GM19099 (cell line): Measurements from ENCODE around the gene CRHR1.

Source experiments
- POLR2A ChIP-seq: IDR thresholded peaks from 3 replicates; pipeline ENCODE4 v1.6.1; 2011; ENCODE audit warnings: low read depth; ENCODE audit not compliant: insufficient read length; ENCODE audit errors: extremely low read depth

The CRHR1 gene

DNA sequence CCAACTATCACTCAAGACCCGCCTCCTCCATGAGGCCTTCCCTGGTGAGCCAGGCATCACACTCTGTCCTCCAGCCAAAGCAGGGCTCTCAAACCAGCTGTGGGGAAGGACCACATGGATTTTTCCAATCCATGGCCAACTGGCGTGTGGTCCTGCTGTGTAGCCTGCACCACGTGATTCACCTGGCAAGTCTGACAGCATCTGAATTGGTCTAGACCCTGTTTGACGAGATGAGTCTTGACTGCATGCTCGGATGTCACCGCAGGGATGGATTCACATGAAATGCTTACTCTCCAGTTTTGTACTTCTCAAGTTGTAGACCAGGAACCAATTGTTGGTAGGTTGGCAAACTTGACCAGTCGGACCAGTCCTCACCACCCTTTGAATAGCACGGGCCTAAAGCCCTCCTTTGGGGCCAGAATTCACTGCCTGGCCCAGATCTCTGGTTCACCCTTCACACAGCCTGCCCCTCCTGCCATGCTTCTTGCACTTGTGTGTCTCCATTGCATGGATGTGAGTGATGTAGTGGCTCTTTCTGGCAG, 9.9 kb downstream of the CRHR1 start:
- TF ChIP-seq POLR2A: no peak

DNA sequence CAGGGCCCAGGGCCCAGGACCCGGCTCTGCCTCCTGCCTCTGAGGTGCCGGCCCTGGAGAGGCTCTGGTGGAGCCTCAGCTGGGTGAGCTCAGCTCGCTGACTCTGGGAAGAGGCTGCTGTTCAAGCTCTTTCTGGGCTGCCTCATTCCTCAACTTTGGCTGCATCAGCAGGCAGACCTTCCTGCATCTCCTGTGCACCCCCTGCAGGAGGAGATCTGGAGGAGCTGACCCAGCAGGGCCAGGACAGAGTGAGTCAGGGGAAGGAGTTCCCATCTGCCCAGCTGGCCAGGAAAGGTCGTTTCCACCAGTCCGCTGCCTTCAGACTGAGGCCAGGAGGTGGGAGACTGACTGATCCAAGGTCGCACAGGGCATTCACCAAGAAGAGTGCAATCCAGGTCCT, 10.7 kb downstream of the CRHR1 start:
- no peak for TF ChIP-seq POLR2A

DNA sequence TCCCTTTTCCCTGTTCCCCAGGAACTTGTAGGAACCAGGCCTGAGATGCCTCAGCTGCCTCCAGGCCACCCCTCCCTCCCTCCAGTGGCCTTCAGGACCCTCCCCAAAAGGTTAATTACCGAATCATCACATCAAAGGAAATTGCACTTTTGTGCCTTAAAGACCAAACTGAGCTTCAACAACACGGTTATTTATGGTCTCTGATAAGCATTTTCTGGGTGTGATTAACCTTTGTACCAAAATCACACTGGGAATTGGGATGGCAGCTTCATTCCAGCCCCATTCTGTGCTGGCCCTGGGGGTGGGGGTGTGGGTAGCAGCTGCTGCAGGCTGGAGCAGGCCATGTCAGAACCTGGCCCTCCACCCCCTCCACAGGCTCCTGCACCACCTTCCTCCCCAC, 16.7 kb downstream of the CRHR1 start:
- no peak for TF ChIP-seq POLR2A

DNA sequence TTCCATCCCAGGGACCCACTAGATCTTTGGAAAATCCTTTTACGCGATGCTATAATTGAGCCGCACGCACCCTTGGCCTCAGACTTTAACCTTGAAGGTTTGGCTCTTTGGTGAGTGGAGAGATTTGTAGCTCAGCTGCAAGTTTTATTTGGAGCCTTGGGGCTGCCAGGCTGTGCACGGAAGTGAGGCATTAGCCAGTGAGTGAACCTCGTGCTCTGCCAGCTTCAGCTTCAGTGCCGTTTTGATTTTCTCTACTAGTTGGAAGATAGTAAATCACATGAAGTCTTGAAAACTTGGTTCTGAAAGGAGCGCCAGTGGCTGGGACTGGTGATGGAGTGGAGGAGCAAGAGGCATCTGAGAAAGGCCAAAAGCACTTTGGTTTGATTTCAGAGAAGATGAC, 17.3 kb downstream of the CRHR1 start:
- TF ChIP-seq POLR2A: no peak

DNA sequence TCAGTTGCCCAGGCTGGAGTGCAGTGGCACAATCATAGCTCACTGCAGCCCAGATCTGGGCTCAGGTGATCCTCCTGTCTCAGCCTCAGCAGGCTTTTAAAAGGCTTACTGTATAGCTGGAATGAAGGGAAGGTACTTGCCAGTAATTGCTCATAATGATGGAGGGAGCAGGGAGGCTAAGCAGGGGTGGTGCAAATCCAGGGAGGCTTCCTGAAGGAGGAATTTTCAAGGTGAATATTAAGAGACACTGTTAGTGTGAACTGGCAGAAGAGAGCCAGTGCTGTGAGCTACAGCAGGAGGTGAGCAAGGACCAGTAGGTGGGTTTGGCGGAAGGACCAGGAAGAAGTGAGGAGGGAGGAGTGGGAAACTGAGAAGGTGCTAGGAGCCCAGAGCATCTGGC, 24.7 kb downstream of the CRHR1 start:
- no peak for TF ChIP-seq POLR2A

DNA sequence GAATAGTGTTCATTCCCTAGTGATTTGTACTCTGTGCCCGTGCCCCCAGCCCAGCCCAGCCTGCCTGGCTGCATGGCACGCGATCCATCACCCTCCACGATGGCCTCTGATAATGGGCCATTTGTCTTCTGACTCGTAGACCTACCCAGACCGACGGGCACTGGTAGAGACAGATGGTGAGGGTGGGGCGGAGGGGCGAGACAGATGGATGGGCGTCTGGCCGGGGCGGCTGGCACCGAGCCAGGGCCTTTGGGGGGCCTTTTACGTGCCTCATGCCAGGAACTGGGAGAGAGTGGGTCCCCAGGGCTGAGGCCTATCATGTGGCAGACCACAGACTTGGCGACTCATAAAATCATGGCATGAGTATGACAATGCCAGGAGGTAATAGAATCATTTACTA, 25.4 kb downstream of the CRHR1 start:
- no peak for TF ChIP-seq POLR2A

DNA sequence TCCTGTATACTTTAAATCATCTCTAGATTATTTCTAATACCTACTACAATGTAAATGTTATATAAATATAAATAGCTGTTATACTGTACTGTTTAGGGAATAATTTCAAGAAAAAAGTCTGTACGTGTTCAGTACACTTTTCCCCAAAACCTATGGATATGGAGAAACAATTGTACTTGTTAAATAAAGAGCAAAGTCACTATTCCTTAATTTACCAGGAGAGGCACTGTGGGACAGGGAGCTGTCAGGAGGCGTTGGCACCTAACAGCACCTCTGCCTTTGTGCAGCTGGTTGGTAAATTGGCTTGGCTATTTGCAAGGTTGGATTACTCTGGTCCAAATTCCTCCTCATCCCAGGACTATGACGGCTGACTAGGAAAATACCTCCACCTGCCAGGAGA, 28.0 kb downstream of the CRHR1 start:
- no peak for TF ChIP-seq POLR2A

DNA sequence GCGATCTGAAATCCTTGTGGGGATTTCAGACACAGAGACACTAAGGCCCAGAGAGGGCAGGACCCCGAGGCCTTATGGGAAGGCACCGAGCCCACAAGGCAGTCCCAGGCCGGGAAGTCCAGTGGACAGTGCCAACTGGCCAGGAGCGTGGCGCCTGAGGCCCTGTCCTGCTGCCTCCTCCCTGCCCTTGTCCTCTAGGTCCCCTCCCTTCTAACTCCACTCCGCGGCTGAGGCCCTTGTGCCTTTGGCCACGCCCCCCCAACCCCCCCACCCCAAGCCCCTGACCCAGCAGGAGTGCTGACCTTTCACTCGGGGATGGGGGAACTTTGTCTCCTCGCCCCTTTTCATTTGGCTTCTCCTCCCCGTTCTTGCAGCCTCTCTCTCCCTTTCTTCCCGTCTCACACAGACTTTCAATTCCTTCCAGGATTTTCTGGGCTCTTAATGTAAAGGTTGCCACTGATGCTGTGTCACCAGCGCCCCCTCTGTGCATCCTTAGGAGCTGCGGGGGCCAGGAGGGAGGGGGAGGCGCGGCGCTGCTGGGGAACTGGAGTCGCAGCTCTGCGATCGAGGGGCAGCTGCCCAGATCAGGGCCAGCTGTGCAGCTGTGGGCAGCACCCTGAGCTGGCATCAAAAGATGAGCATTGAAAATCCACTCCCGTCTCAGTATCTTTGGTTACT, 29.1 kb downstream of the CRHR1 start:
- TF ChIP-seq POLR2A: no peak

DNA sequence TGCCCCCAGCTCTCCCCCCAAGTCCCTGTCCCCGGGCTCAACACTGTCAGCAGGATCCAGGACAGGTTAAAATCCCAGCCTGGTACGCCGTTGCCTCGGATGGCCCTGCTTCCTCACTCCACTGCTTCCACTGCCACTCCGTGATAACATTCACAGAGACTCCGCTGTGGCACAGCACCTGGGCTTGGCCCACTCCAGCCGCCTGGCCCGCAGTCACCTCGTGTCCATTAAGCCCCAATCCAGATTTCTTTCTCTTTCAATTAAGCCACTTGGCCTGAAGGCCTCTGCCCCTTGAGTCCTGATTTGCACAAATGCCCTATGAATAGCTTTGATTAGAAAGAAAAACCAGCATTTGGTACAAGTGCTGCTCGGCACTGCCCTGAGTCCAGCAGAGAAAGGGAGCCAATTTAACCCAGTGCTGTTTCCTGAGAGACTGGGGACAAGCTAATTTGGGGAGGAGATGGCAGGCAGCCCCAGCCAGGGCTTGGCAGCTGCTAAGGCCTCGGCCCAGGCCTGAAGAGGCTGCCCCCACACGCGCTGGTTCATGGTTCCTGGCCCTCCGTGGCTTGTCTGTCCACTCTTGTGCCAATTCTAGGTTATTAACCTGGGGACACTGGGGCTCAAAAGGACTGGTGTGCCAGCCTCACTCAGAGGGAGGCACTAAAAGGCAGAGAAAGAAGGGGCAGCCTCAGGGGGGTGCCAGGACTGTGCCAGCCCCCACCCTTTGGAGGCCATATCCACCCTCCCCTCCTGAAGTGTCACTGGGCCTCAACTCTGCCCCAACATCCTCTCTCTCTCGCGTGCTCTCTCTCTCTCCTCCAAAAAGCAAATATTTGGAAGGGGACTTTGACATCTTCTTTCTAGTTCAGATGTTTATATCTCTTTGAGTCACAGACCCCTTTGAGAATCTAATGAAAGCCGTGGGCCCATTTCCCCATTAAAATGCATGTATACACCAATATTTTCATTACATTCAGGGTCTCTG, 30.8 kb downstream of the CRHR1 start:
- TF ChIP-seq POLR2A: no peak

DNA sequence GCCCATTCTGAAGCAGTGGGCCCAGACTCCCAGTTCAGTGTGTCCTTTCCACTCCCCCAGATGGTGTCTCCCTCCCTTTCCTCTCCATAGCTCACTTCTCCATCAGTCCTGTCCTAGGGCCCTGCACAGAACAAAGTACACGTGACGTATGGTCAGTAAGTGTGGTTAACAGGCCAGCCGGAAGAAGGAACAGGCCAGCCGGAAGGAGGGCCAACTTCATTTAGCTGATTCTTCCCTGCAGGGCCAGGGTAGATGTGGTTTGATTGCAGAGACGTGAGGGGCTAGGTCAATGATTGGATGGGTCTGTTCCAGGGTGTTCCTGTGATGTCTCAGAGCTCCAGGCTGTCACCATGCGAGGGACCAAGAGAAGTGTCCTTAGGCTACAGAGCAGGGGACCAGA, 31.6 kb downstream of the CRHR1 start:
- TF ChIP-seq POLR2A: no peak

DNA sequence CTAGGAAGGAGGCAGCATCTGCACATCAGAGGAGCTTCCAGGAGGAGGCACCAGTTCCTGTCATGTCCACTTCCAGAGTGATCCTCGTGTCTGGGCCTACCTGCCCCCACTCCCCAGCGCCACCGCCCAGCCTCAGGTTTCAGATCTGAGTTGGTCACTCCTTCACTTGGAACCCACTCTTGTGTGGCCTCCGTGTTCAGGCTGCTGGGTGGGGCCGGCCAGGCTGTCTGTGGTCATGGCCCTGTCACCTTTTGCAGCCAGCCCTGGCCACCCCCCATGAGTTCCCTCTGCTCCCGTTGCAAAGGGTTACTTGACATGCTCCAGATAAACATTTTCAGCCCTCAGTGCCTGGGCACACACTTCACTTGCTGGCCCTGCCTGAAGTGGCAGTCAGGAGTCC, 33.9 kb downstream of the CRHR1 start:
- no peak for TF ChIP-seq POLR2A

DNA sequence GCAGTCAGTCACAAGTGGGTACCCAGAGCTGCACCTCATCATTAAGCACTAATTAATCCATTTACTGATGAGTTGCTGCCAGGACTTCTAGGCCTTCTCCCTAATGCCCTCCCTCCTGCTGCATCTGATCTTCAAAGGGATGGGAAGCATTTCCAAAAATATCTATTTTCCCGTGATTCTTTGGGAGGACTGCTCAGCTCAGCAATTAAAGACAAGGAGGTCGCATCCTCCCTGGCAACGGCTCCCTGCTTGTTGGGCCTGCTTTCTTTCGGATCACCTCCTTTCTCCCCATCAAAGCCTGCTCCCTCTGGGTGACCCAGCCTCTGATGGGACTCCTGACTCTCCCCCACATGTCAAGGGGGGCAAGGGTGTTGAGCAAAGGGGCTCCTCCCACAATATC, 34.6 kb downstream of the CRHR1 start:
- no peak for TF ChIP-seq POLR2A

DNA sequence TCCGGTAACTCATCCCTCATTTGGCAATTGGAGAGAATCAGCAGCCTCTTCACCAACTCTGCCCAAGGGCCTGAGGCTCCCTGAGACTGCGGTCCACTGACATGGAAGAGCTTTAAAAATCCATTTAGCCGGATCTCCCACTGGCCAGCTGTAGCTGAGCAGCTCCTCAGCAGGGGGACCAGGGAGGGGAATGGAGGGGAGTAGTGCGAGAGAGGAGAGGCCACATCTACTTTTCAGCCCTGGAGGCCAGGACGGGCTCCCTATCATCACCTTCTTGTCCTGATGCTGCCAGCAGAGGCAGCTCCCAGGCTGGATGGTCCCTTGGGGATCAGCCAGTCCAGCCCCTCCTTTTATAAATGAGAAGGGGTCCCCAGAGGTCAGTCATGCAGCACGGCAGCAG, 35.5 kb downstream of the CRHR1 start:
- no peak for TF ChIP-seq POLR2A

DNA sequence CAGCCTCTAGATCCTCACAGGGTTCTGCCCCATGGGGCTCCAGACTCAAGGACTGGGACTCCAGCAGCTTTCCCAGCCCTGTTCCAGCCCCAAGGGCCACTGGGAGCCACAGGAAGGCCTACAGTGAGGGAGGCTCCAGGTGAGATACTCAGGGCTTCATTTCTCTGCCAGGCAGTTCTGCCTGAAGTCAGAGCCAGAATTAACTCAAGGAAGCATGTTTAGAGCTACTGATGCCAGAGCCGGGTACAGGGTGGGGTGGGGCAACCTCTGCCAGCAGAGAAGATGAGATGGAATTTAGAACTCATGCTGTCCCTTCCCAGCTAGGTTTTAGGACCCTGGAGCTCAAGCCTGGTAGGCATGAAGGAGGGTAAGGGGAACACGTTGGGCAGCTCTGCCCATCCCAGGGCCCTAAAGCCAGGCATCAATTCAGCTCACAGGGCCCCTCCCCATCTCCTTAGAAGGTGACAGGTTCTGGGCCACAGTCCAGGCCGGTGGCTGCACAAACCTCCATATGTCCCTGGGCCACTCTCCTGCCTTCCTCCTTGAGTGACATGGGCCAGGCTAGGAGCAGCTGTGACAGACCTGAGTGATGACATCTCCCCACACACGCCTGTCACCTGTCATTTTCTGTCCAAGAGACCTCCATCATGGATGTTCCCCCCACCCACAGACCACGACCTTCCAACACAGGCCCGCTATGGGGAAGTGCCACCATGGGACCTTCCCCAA, 36.1 kb downstream of the CRHR1 start:
- TF ChIP-seq POLR2A: no peak

DNA sequence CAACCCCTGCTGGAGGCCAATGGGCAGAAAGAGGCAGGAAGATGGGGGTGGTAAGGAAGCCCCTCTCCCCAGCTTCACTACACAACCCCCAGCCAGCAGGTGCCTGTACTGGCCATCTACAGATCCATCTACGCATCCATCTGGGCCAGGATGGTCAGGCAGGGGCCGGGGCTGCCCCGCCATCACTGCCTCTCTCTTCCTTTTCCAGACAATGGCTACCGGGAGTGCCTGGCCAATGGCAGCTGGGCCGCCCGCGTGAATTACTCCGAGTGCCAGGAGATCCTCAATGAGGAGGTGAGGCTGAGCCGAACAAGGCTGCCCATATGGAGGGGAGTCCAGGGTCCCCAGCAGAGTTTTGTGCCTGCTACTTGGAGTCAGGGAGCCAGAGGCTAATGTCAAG, 37.0 kb downstream of the CRHR1 start:
- no peak for TF ChIP-seq POLR2A
